ENCODE results near the gene TNFAIP8. TPM values are rescaled to one million over a fixed set of nuclear protein-coding genes. Genes with fewer than 3 reads are reported as not detected.
"Not testable (repeated sequence)": the region's sequence is repeated elsewhere in the genome, so short reads cannot be mapped to it uniquely, and the experiment has no call there.

The TNFAIP8 gene
- total and polyA plus RNA-seq, 2 experiments from 2014 or later, result 18.3 to 37.6 TPM

DNA sequence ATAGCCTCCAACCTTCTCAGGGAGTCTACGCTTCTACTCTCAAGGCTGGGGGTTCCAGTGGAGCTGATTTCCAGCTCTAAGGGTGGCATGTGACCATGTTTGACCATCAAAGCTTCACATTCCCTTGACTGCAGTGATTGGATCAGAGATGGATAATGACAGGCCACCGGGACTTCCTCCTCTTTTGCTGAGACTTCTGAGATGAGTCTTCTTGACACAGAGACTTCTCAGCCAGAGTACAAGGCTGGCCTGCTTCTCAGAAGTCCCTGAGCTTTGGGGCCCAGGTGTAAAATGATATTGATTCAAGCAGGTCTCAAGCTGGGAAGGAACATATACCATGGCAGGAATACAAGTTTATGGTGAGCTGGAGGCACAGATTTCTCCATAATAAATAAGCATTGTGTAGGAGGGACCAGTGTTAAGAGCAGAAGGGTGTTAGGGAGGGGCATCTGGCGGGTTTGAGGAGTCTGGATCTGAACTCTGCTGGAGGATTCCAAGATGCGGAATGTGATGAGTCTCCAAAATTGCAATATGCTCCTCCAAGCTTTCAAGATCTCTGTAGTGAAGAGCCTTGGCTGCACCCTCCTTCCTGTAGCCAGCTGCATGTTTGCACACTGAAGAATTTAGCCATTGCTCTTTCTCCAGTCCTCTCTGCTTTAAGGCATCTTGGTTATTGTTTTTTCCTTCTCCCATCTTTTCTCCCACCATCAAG lies 54.8 kb downstream of the TNFAIP8 start:
- no peaks in the 10 kb centered on the region for H3K9me2 ChIP-seq (replicated peaks; ENCODE audit: insufficient read depth)

DNA sequence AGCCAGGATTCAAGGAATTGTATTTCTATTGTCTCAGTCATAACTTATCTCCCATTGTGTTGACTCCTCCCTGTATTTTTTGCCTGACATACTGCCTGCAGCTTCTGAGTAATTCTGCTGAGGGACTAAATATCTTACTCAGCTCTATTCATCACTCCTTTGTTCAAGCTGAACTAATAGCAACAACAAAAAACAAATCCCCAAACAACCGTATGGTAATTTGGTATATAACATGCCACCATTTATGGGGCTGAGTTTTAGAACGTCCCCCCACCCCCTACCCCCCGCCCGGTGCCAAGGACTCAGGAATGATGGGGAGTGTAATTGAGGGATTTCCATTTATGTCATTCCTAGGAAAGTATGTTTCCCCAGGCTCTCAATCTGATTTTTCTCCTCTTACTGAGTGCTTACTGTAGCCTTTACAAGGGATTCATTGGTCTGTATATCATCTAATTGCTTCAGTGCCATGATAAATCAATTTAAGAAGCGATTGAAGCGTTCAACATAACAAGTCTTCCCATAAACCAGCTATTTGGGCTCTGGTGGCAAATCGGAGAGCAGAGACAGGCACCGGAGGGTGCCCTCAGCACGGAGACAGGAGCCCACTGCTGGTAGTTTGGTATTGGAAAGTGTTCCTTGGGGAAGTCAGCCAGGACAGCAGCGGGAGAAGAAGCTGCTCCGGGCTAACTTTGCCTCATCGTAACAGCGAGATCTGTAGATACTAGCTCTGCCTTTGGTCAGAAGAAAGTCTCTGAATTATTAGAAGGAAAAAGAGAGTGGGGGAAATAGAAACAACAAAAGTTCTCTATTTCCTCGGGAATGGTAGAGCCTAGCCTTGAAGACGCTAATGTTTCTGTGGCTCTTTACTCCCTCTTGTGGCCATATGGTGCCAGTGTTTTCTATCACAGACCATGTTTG lies 55.8 kb downstream of the TNFAIP8 start:
- H3K27me3 ChIP-seq, result no peaks in the 10 kb centered on the region
- H4K20me1 ChIP-seq (ENCODE audit: insufficient read depth, poor library complexity, severe bottlenecking), result no peaks in the 10 kb centered on the region
- peak; percentile 79 for DNase-seq (ENCODE audit: low spot score)
- peak overlapping the region; percentile 80 for H3K4me2 ChIP-seq
- no peaks in the 10 kb centered on the region for H3K9me3 ChIP-seq (ENCODE audit: low read depth)
- H2AFZ ChIP-seq, result peak overlapping the region; percentile 61
- H3K36me3 ChIP-seq (replicated peaks; ENCODE audit: insufficient read depth, low read depth), result no peaks in the 10 kb centered on the region
- TF ChIP-seq EZH2 (IDR thresholded peaks at IDR 0.05; ENCODE audit: borderline replicate concordance) (no peak), EZH2phosphoT487 (IDR thresholded peaks at IDR 0.05; ENCODE audit: low read depth, severe bottlenecking, unreplicated experiment) (no peak), CTCF (IDR thresholded peaks at IDR 0.05; ENCODE audit: poor library complexity) (peak; percentile 96)
- peak overlapping the region; percentile 23 for H3K4me3 ChIP-seq
- H3K79me2 ChIP-seq, result no peaks in the 10 kb centered on the region
- WGBS (ENCODE audit: low lambda C conversion rate, missing lambda C conversion rate), result 10% methylated on average over 15 of the region's 15 CpGs
- H3K27ac ChIP-seq, result peak overlapping the region; percentile 86
- no peaks in the 10 kb centered on the region for H3K9me2 ChIP-seq (replicated peaks; ENCODE audit: insufficient read depth)
- peaks cover 3% of the 10 kb centered on the region for H3K4me1 ChIP-seq (ENCODE audit: insufficient read depth)

More for the DNA sequence above, 54.8 kb downstream of the TNFAIP8 start:
- no peak overlapping the region for H3K4me3 ChIP-seq
- peaks cover 3% of the 10 kb centered on the region for H3K4me1 ChIP-seq (ENCODE audit: insufficient read depth)
- H4K20me1 ChIP-seq (ENCODE audit: insufficient read depth, poor library complexity, severe bottlenecking), result no peaks in the 10 kb centered on the region
- 95% methylated on average over 4 of the region's 4 CpGs for WGBS (ENCODE audit: low lambda C conversion rate, missing lambda C conversion rate)
- H3K79me2 ChIP-seq, result no peaks in the 10 kb centered on the region
- H3K36me3 ChIP-seq (replicated peaks; ENCODE audit: insufficient read depth, low read depth), result no peaks in the 10 kb centered on the region
- TF ChIP-seq CTCF (IDR thresholded peaks at IDR 0.05; ENCODE audit: poor library complexity) (no peak), EZH2phosphoT487 (IDR thresholded peaks at IDR 0.05; ENCODE audit: low read depth, severe bottlenecking, unreplicated experiment) (no peak), EZH2 (IDR thresholded peaks at IDR 0.05; ENCODE audit: borderline replicate concordance) (no peak)
- H3K27ac ChIP-seq, result peak overlapping the region; percentile 86
- no peaks in the 10 kb centered on the region for H3K9me3 ChIP-seq (ENCODE audit: low read depth)
- H2AFZ ChIP-seq, result no peak overlapping the region
- no peak for DNase-seq (ENCODE audit: low spot score)
- no peaks in the 10 kb centered on the region for H3K27me3 ChIP-seq
- H3K4me2 ChIP-seq, result peak overlapping the region; percentile 80

DNA sequence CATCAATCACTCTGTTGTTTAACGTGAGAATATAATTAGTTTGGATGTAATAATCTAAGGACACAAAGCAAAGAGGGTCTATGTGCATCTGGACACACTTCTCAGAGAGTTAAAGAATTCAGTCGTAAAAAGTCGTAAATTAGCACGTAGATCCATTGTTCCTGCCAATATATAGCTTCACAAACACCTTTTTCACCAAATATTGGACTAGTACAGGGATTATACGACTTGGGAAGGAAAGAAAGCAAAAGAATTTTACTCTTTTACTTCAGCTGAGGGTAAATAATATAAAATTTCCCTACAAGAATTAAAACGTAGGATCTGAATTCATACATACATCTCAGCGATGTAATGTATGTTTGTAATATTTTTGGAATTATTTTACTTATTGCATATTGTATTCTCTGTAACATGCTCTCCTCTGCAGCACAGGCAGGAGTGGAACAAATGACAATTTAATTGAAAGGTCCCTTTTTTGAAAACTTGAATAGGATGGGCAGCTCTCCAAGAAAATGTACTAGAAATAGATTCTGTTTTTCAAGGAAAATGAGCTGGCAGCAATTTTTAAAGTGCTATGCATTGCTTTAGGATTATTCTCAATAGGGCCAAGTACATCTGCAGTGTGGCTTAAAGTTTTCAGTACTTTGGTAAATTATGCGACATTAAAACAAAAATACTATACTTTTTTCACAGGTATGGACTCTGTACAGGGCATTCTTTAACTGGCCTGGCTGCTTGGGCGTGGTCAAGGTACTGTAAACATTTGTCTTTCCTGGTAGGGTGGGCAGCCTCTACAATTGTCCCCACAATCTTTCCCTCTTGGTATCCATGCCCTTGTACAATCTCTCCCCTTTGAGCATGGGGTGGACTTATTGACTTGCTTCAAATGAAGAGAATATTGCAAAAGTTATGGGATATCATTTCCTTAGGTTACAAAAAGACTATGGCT lies 56.7 kb downstream of the TNFAIP8 start:
- no peaks in the 10 kb centered on the region for H3K36me3 ChIP-seq (replicated peaks; ENCODE audit: insufficient read depth, low read depth)
- H3K4me3 ChIP-seq, result no peak overlapping the region
- H3K4me2 ChIP-seq, result peak overlapping the region; percentile 80
- no peaks in the 10 kb centered on the region for H3K9me2 ChIP-seq (replicated peaks; ENCODE audit: insufficient read depth)
- 44% methylated on average over 9 of the region's 9 CpGs for WGBS (ENCODE audit: low lambda C conversion rate, missing lambda C conversion rate)
- H3K27me3 ChIP-seq, result no peaks in the 10 kb centered on the region
- H3K79me2 ChIP-seq, result no peaks in the 10 kb centered on the region
- peaks cover 3% of the 10 kb centered on the region for H3K4me1 ChIP-seq (ENCODE audit: insufficient read depth)
- no peak for DNase-seq (ENCODE audit: low spot score)
- no peaks in the 10 kb centered on the region for H4K20me1 ChIP-seq (ENCODE audit: insufficient read depth, poor library complexity, severe bottlenecking)
- H2AFZ ChIP-seq, result no peak overlapping the region
- no peak for TF ChIP-seq EZH2phosphoT487 (IDR thresholded peaks at IDR 0.05; ENCODE audit: low read depth, severe bottlenecking, unreplicated experiment)
- TF ChIP-seq CTCF (IDR thresholded peaks at IDR 0.05; ENCODE audit: poor library complexity), result no peak
- no peak for TF ChIP-seq EZH2 (IDR thresholded peaks at IDR 0.05; ENCODE audit: borderline replicate concordance)
- no peaks in the 10 kb centered on the region for H3K9me3 ChIP-seq (ENCODE audit: low read depth)
- H3K27ac ChIP-seq, result no peak overlapping the region

DNA sequence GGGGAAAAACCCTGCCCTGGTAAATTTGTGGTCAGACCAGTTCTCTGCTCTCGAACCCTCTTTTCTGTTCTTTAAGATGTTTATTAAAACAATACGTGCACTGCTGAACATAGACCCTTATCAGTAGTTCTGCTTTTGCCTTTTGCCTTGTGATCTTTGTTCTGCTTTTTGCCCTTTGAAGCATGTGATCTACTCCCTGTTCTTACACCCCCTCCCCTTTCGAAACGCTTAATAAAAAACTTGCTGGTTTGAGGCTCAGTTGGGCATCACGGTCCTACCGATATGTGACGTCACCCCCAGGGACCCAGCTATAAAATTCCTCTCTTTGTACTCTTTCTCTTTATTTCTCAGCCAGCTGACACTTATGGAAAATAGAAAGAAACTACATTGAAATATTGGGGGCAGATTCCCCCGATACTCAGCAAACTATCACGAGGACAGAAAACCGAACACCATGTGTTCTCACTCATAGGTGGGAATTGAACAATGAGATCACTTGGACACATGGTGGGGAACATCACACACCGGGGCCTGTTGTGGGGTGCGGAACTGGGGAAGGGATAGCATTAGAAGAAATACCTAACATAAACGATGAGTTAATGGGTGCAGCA lies 58.4 kb downstream of the TNFAIP8 start:
- 90% methylated on average over 13 of the region's 13 CpGs for WGBS (ENCODE audit: low lambda C conversion rate, missing lambda C conversion rate)
- not testable (repeated sequence) for H3K36me3 ChIP-seq (replicated peaks; ENCODE audit: insufficient read depth, low read depth); H3K79me2 ChIP-seq; H3K27ac ChIP-seq; H3K9me2 ChIP-seq (replicated peaks; ENCODE audit: insufficient read depth); DNase-seq (ENCODE audit: low spot score); H3K9me3 ChIP-seq (ENCODE audit: low read depth); H3K4me3 ChIP-seq; H3K27me3 ChIP-seq; H3K4me1 ChIP-seq (ENCODE audit: insufficient read depth); H2AFZ ChIP-seq; H4K20me1 ChIP-seq (ENCODE audit: insufficient read depth, poor library complexity, severe bottlenecking); H3K4me2 ChIP-seq
